GM20431 (cell line): ENCODE data around the gene TTC28.

Source experiments
- in situ Hi-C: fragments of 300-500 bp; cut with MseI, MboI; formaldehyde crosslinking; loops from one replicate; pipeline ENCODE4 v1.15.0; 2020; ENCODE audit warnings: low sequenced_read_pairs; ENCODE audit not compliant: unreplicated experiment

The TTC28 gene

DNA sequence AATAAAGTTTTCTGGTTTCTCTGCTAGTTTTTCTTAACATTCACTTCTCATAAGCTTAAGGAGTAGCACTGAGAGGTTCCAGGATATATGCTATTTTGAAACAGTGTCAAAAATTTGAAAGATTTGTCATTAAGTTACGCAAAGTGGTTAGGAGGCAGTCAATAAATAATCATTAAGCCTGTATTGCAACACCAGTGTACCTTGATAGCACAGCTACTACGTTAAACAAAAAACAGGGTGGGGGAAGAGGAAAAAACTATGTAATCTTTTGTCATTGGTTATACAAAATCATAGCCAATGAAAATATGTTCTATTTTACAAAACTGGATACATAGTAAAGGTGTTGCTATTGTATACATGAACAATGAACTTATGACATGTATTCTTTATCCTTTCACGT lies 730.2 kb downstream of the TTC28 start:
- in situ Hi-C loops, result no loop called here

- in situ Hi-C loops, result no loop called here
These were observed 731.1 kb downstream of the TTC28 start for GRCh38 chr22:27948569-27948968.

- in situ Hi-C loops, result no loop called here
These were observed 732.2 kb downstream of the TTC28 start for GRCh38 chr22:27947448-27947847.

DNA sequence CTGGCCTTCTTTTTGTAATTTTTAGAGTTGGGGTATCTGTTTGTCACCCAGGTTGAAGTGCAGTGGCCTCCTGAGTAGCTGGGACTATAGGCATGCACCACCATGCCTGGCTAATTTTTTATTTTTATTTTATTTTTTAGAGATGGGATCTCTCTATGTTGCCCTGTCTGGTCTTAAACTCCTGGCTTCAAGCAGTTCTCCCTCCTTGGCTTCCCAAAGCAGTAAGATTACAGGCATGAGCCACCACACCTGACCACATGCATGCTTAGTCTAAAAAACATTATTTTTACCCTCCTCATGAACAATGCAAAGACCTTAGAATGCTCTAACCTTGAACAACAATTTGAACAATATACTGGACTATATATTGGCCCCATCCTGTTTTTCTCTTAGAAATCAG lies 738.5 kb downstream of the TTC28 start:
- in situ Hi-C loops, result no loop called here

GRCh38 chr22:27937453-27937852 lies 742.2 kb downstream of the TTC28 start:
- in situ Hi-C loops, result no loop called here

DNA sequence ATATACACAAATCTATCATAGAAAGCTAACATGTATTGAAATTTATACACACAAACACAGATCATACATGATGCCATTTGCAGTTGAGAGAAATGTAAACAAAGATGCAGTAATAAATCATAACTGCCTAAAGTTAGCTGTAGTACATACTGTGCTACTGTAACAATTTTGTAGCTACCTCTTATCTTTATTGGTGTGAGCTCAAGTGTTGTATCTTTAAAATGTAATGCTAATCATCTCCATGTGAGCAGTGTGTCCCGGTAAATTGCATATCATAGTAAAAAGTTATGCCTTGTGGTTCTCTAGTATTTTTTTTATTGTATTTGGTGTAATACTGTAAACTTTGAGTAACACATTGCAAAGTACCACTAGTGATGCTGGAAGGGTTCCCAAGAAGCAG lies 743.7 kb downstream of the TTC28 start:
- in situ Hi-C loops, result no loop called here

DNA sequence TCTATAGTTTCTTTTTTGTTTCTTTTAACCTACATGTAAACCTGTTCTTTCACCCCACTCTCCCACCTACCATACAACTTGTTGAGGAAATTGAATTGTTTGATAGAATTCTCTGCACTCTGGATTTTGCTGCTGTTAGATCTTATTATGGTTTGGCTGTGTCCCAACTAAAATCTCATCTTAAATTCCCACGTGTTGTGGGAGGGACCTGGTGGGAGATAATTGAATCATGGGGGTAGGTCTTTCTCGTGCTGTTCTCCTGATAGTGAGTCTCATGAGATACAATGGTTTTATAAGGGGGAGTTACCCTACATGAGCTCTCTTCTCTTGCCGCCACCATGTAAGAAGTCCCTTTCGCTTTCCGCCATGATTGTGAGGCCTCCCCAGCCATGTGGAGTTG lies 745.6 kb downstream of the TTC28 start:
- in situ Hi-C loops, result no loop called here

DNA sequence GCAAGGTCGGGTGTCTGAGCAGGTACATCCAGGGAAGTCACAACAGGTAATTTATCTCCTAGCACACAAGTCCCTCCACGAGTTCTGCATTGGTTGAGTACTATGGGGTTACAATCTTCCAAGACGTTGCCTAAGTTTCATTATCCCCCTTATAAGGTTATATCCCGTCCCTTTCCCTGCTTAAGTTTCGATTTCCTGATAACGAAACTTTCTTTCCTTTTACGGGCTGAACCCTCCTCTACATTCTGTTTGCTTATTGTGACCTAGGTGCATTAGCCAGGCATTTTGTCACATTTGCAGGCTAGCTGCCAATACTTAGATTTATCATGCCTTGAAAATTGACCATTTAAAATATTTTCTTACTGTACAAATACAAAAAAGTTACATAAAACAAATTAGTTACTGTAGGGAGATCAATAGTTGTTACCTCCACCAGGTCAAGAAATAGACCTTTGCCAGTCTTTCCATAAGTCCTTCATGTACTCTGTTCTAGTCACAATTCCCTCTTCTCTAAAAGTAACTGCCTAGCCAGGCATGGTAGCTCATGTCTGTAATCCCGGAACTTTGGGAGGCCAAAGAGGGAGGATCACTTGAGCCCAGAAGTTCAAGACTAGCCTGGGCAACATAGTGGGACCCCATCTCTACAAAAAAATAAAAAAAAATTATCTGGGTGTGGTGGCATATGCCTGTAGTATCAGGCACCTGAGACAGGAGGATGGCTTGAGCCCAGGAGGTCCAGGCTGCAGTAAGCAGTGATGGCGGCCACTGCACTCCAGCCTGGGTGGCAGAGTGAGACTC lies 746.3 kb downstream of the TTC28 start:
- in situ Hi-C loops, result no loop called here

GRCh38 chr22:27930331-27931060 lies 749.1 kb downstream of the TTC28 start:
- in situ Hi-C loops, result no loop called here
